GM13977 (cell line): Measurements from ENCODE around the gene KEAP1.
"Not testable (repeated sequence)": the region's sequence is repeated elsewhere in the genome, so short reads cannot be mapped to it uniquely, and the experiment has no call there.

ENCODE experiments used
- DNase-seq: peaks from one replicate; pipeline ENCODE4 v3.0.0; 2012; ENCODE audit warnings: low spot score
- in situ Hi-C: fragments of 300-500 bp; cut with MboI; formaldehyde crosslinking; loops from one replicate; pipeline ENCODE4 v1.12.0; 2022; ENCODE audit warnings: low sequenced_read_pairs, low pct_unique_long_range_greater_than_20kb, mixed read lengths, inconsistent platforms; ENCODE audit not compliant: unreplicated experiment
- TF ChIP-seq, protein P1 (sequence below): IDR thresholded peaks from 2 replicates; pipeline ENCODE4 v1.5.1; 2012; ENCODE audit warnings: mild to moderate bottlenecking, control low read depth; ENCODE audit not compliant: insufficient read depth; ENCODE audit errors: extremely low read depth, missing control alignments

KEAP1 gene

DNA sequence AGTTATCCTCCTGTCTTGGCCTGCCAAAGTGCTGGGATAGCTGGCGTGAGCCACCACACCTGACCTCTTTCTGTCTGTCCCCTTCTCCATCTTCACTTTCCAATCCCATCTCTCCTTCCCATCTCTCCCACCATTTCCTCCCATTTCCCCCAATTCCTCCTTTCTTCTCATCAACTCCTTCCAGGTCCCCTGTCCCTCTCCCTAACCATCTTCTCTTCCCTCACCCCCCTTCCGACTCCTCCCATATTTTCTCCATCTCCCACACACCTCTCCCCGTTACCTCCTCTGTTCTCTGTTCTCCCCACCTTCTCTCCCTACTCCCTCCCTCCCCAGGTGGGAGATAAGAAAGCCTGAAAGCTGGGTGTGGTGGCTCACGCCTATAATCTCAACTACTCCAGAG, 40.6 kb downstream of the KEAP1 start:
- TF ChIP-seq, protein P1, sequence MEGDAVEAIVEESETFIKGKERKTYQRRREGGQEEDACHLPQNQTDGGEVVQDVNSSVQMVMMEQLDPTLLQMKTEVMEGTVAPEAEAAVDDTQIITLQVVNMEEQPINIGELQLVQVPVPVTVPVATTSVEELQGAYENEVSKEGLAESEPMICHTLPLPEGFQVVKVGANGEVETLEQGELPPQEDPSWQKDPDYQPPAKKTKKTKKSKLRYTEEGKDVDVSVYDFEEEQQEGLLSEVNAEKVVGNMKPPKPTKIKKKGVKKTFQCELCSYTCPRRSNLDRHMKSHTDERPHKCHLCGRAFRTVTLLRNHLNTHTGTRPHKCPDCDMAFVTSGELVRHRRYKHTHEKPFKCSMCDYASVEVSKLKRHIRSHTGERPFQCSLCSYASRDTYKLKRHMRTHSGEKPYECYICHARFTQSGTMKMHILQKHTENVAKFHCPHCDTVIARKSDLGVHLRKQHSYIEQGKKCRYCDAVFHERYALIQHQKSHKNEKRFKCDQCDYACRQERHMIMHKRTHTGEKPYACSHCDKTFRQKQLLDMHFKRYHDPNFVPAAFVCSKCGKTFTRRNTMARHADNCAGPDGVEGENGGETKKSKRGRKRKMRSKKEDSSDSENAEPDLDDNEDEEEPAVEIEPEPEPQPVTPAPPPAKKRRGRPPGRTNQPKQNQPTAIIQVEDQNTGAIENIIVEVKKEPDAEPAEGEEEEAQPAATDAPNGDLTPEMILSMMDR, result no peak
- no peak for DNase-seq
- in situ Hi-C loops, result no loop called here

DNA sequence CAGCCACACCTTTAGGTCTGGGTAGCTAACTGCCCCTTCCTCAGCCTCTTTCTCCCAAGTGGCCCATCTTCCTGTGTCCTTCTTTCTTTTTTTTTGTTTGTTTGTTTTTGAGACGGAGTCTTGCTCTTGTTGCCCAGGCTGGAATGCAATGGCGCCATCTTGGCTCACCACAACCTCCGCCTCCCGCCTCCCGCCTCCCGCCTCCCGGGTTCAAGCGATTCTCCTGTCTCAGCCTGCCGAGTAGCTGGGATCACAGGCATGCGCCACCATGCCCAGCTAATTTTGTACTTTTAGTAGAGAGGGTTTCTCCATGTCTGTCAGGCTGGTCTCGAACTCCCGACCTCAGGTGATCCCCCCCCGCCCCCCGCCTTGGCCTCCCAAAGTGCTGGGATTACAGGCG, 41.1 kb downstream of the KEAP1 start:
- in situ Hi-C loops, DNase-seq: not testable (repeated sequence)

DNA sequence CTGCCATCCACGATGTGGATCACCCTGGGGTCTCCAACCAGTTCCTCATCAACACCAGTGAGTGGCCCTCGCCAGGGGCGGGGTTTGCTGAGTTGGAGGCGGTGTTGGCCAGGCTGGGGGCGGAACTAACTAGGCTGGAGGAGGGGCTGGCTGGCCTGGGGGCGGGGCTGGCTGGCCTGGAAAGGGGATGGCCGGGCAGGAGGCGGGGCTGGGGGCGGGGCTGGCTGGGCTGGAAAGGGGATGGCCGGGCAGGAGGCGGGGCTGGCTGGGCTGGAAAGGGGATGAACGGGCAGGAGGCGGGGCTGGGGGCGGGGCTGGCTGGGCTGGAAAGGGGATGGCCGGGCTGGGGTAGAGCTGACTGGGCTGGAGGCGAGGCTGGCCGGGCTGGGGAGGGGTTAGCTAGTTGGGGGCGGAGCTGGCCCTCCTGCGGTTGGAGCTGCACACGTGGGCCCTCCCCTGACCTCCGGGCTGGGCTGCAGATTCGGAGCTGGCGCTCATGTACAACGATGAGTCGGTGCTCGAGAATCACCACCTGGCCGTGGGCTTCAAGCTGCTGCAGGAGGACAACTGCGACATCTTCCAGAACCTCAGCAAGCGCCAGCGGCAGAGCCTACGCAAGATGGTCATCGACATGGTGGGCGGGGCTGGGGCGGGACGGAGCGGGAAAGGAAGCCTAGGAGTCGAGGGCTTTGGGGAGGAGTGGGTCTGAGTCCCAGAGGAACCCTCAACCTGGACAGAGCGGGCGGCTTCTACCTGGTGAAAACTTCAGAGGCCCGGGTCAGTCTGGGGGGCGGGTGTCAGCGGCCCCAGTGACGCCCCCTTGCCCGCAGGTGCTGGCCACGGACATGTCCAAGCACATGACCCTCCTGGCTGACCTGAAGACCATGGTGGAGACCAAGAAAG, 41.9 kb downstream of the KEAP1 start:
- TF ChIP-seq, protein P1, result no peak
- in situ Hi-C loops, result no loop called here
- peak; percentile 99 for DNase-seq

DNA sequence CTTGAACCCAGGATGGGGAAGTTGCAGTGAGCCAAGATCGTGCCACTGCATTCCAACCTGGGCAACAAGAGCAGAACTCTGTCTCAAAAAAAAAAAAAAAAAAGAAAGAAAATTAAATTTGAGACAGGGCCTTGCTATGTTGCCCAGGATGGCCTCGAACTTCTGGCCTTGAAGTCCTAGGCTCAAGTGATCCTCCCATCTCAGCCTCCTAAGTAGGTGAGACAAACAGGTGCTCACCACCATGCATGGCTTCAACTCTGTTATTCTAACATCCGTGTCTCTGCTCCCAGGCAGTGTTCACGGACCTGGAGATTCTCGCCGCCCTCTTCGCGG, 42.5 kb downstream of the KEAP1 start:
- in situ Hi-C loops, result no loop called here
- TF ChIP-seq, protein P1, result no peak
- DNase-seq, result no peak

DNA sequence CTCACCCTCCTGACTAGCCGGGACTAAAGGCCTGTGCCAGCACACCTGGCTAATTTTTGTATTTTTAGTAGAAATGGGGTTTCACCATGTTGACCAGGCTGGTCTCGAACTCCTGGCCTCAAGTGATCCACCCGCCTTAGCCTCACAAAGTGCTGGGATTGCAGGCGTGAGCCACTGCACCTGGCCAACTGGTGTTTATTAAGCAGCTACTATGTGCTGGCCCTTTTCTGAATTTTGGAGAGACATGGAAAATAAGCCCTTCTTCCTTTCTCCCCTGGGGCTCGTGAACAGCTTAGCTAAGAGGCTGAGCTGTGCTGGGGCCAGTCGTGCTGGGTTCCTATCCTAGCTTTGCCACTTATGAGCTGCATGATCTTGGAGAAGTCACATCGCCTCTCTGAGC, 44.4 kb downstream of the KEAP1 start:
- in situ Hi-C loops, DNase-seq: not testable (repeated sequence)

DNA sequence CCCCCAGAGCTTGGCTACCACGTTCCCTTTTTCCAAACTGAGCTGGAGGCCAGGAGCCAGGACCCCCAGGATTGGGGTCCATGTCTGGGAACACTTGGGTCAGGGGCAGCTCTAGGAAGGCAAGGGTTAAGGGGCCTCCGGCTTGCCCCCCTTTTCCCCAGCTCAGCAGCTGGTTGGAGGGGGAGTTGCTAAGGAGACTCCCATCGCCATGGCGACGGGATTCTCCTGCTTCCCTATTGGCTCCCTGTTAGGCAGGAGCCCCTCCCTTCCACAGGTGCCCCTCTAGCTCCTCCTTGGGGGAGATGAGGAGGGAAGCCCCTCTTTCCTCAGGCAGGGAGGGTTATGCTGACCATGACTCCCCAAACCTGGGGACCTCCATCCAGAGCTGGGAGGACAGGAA, 48.9 kb downstream of the KEAP1 start:
- in situ Hi-C loops, result no loop called here
- no peak for DNase-seq
- TF ChIP-seq, protein P1, result no peak

DNA sequence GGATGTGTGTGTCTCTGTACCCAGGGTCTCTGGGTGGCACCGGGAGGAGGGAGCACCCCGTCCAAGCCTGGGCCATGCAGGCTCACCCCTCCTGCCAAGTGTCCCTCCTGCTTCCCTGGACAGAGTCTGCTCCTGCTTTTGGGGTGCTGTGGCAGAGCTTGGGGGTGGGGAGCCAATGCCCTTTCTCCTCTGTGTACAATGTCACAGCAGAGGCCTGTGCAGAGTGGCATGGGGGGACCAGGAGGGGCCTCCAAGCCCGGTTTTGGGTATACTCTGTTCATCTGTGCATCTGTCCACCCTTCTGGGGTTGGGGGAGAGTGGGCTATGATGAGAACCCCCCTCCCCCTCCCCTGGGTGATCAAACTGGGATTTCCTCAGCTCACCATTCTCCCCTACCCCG, 49.3 kb downstream of the KEAP1 start:
- DNase-seq, result no peak
- TF ChIP-seq, protein P1, result no peak
- in situ Hi-C loops, result no loop called here
